HepG2 (cell line): ENCODE data around the gene SLC13A3. TPM values are rescaled to one million over a fixed set of nuclear protein-coding genes. Genes with fewer than 3 reads are reported as not detected.

Experiments
- ATAC-seq: fragments of 200-7000 bp; cut with Tn5 transposase; 3 replicates; pipeline ENCODE4 v1.9.1; 2020; ENCODE audit warnings: mild to moderate bottlenecking, moderate library complexity
- BruUV-seq: library from RNA; stranded (reverse); fragments of 400-500 nt; replicated peaks from 2 replicates; lab custom pipeline; 2021; lab: Mats Ljungman, UMichigan
- CTCF ChIA-PET: fragments of 300-600 bp; formaldehyde crosslinking; extraction: SDS; loops from one replicate; lab custom pipeline; 2021; ENCODE audit warnings: low total read pairs, inconsistent platforms, low intra/inter-chr PET ratio; lab: Yijun Ruan, JAX
- POLR2A ChIA-PET: fragments of 350-600 bp; sonication (Branson Sonifier 250); formaldehyde crosslinking; loops from one replicate; lab custom pipeline; 2020; ENCODE audit warnings: antibody characterized with exemption, inconsistent platforms; lab: Yijun Ruan, JAX
- DNase-seq: peaks from one replicate; pipeline ENCODE4 v3.0.0-alpha.2; 2015; ENCODE audit warnings: low spot score
- FAIRE-seq: peaks from 3 replicates; lab custom pipeline; 2011; peaks lifted over from hg19 to GRCh38; lab: Jason Lieb, UNC
- H2AFZ ChIP-seq: one replicate; pipeline ENCODE4 v1.6.1; 2011; ENCODE audit warnings: low read length, inconsistent platforms
- H3K27ac ChIP-seq: fragments of 300-600 bp; 3 replicates; pipeline ENCODE4 v1.8.0; 2011; ENCODE audit warnings: mixed run types, mild to moderate bottlenecking, mixed read lengths, low read length, inconsistent platforms; ENCODE audit not compliant: insufficient read depth; ENCODE audit errors: extremely low read length
- H3K27me3 ChIP-seq, 2 experiments: fragments of 200-600 bp in 1 of 2; 2 replicates in 1 of 2; 3 replicates in 1 of 2; pipeline versions ENCODE4 v1.6.0 to v1.8.0; 2011; ENCODE audit warnings: low read length in 2 of 2, mild to moderate bottlenecking in 2 of 2, moderate library complexity in 2 of 2, inconsistent platforms in 1 of 2; ENCODE audit not compliant: insufficient read depth in 2 of 2, control insufficient read depth in 1 of 2
- H3K36me3 ChIP-seq, 2 experiments: fragments of 200-600 bp in 1 of 2; replicated peaks in 1 of 2; 2 replicates in 1 of 2; 3 replicates in 1 of 2; pipeline versions ENCODE4 v1.5.1 to v1.8.0; 2011; ENCODE audit warnings: low read length in 2 of 2, inconsistent platforms in 1 of 2; ENCODE audit not compliant: insufficient read depth in 2 of 2, control insufficient read depth in 1 of 2
- H3K4me1 ChIP-seq: 2 replicates; pipeline ENCODE4 v1.5.1; 2012; ENCODE audit warnings: low read length, inconsistent platforms; ENCODE audit not compliant: insufficient read depth
- H3K4me2 ChIP-seq: 2 replicates; pipeline ENCODE4 v1.6.0; 2011; ENCODE audit warnings: low read depth, low read length, inconsistent platforms
- H3K4me3 ChIP-seq, 3 experiments: fragments of 200-600 bp in 1 of 3; sonication (generic), shearing (Covaris generic) in 1 of 3; replicated peaks in 1 of 3; 2 replicates each; pipeline ENCODE4 v1.5.1; 2011 to 2016; ENCODE audit warnings: low read length in 3 of 3, inconsistent platforms in 2 of 3, low read depth in 2 of 3, mild to moderate bottlenecking in 2 of 3, control low read depth in 1 of 3, mixed read lengths in 1 of 3; ENCODE audit not compliant: insufficient read depth in 1 of 3
- H3K79me2 ChIP-seq: one replicate; pipeline ENCODE4 v1.6.1; 2011; ENCODE audit warnings: low read length, inconsistent platforms; ENCODE audit not compliant: insufficient read depth
- H3K9ac ChIP-seq: 2 replicates; pipeline ENCODE4 v1.6.0; 2011; ENCODE audit warnings: mild to moderate bottlenecking, low read depth, low read length, inconsistent platforms; ENCODE audit not compliant: insufficient read depth
- H3K9me3 ChIP-seq: 2 replicates; pipeline ENCODE4 v1.5.1; 2012; ENCODE audit warnings: mild to moderate bottlenecking, low read length
- H4K20me1 ChIP-seq: 2 replicates; pipeline ENCODE4 v1.6.0; 2011; ENCODE audit warnings: inconsistent platforms, mild to moderate bottlenecking, low read length, moderate library complexity; ENCODE audit not compliant: insufficient read depth
- AGO1 ChIP-seq: fragments of 200-400 bp; formaldehyde crosslinking; IDR thresholded peaks from 2 replicates; pipeline ENCODE4 v1.6.1; 2017; ENCODE audit warnings: mild to moderate bottlenecking, low read depth, low read length, moderate library complexity; ENCODE audit not compliant: poor library complexity, severe bottlenecking
- CBX2 ChIP-seq, 2 experiments: fragments of 200-600 bp in 1 of 2; sonication (generic); formaldehyde crosslinking in 1 of 2; IDR thresholded peaks; 2 replicates each; pipeline versions ENCODE4 v1.7.0 to v1.8.1; 2018 to 2022; ENCODE audit warnings: low read depth in 2 of 2, low read length in 1 of 2, mild to moderate bottlenecking in 1 of 2, missing genetic modification reagents in 1 of 2
- NCOR1 ChIP-seq: fragments of 200-600 bp; sonication (generic); IDR thresholded peaks from 2 replicates; pipeline ENCODE4 v1.7.0; 2017; ENCODE audit warnings: antibody characterized with exemption, low read length, borderline replicate concordance
- NFKB2 ChIP-seq: sonication (generic); formaldehyde crosslinking; IDR thresholded peaks from 2 replicates; pipeline ENCODE4 v1.4.0; 2020; ENCODE audit warnings: missing genetic modification reagents, borderline replicate concordance
- ONECUT2 ChIP-seq: sonication (generic); formaldehyde crosslinking; IDR thresholded peaks from 2 replicates; pipeline ENCODE4 v1.4.0; 2020; ENCODE audit warnings: missing genetic modification reagents
- SMC3 ChIP-seq: IDR thresholded peaks from 2 replicates; pipeline ENCODE4 v1.6.1; 2011; ENCODE audit warnings: low read length, improper control_type of control experiment
- SYNCRIP ChIP-seq: fragments of 200-400 bp; formaldehyde crosslinking; IDR thresholded peaks from 2 replicates; pipeline ENCODE4 v1.6.1; 2018; ENCODE audit warnings: mild to moderate bottlenecking, low read depth, low read length; ENCODE audit not compliant: insufficient read depth
- TAF1 ChIP-seq: sonication (generic); formaldehyde crosslinking; IDR thresholded peaks from 2 replicates; pipeline ENCODE4 v1.4.0; 2020; ENCODE audit warnings: missing genetic modification reagents
- ZBTB42 ChIP-seq: sonication (generic); formaldehyde crosslinking; IDR thresholded peaks from 2 replicates; pipeline ENCODE4 v1.5.0; 2020; ENCODE audit warnings: mild to moderate bottlenecking, missing genetic modification reagents
- ZFP62 ChIP-seq: sonication (generic); formaldehyde crosslinking; IDR thresholded peaks from 2 replicates; pipeline ENCODE4 v1.4.0; 2020; ENCODE audit warnings: missing genetic modification reagents
- ZNF138 ChIP-seq: sonication (generic); formaldehyde crosslinking; IDR thresholded peaks from 2 replicates; pipeline ENCODE4 v1.5.0; 2020; ENCODE audit warnings: mild to moderate bottlenecking, low read depth, missing genetic modification reagents
- ZNF253 ChIP-seq: sonication (generic); formaldehyde crosslinking; IDR thresholded peaks from 2 replicates; pipeline ENCODE4 v1.8.0; 2022; ENCODE audit warnings: mild to moderate bottlenecking, missing genetic modification reagents, borderline replicate concordance
- ZNF451 ChIP-seq: sonication (generic); formaldehyde crosslinking; IDR thresholded peaks from 2 replicates; pipeline ENCODE4 v1.5.0; 2020; ENCODE audit warnings: mild to moderate bottlenecking, missing genetic modification reagents
- ZNF501 ChIP-seq: sonication (generic); formaldehyde crosslinking; IDR thresholded peaks from 2 replicates; pipeline ENCODE4 v1.5.1; 2020; ENCODE audit warnings: mild to moderate bottlenecking, moderate library complexity, missing genetic modification reagents
- ZNF768 ChIP-seq: sonication (generic); formaldehyde crosslinking; IDR thresholded peaks from 2 replicates; pipeline ENCODE4 v1.4.0; 2020; ENCODE audit warnings: missing genetic modification reagents
- WGBS: methylation state at CpG from one replicate; pipeline ENCODE4 v1.1.6; 2017; ENCODE audit warnings: low lambda C conversion rate; 5-methylcytosine and 5-hydroxymethylcytosine counted together
- in situ Hi-C: cut with HindIII; loops from 2 replicates; pipeline ENCODE4 v1.10.0; 2017; ENCODE audit warnings: low pct_unique_long_range_greater_than_20kb; ENCODE audit not compliant: extremely low pct_ligation_motif_present
- intact Hi-C: fragments of 100-400 bp; cut with micrococcal nuclease; formaldehyde crosslinking; loops from one replicate; pipeline ENCODE4 v1.10.0; 2022; ENCODE audit not compliant: unreplicated experiment
- polyA plus RNA-seq, 8 experiments: library from polyadenylated mRNA; depleted of rRNA in 3 of 8; stranded (reverse) in 7 of 8; unstranded in 1 of 8; fragments of >200 nt; fragmentation: Illumina TruSeq in 4 of 8; extraction: Trizol in 4 of 8; gene quantifications; 2 replicates each; pipeline versions ENCODE4 v1.2.1 to v1.2.3, GENCODE V29; 2011 to 2016; ENCODE audit warnings: low read depth in 4 of 8, missing spikeins in 1 of 8, mixed read lengths in 1 of 8; ENCODE audit not compliant: insufficient read depth in 1 of 8
- total RNA-seq, 5 experiments: library from RNA; depleted of rRNA; stranded (reverse); fragments of >200 nt; fragmentation: Illumina TruSeq; extraction: Trizol; gene quantifications; 2 replicates each; pipeline ENCODE4 v1.2.3, GENCODE V29; 2016; ENCODE audit warnings: low read depth in 1 of 5
- TF ChIP-seq, protein P1 (sequence below): sonication (generic); formaldehyde crosslinking; IDR thresholded peaks from 2 replicates; pipeline ENCODE4 v1.5.0; 2020; ENCODE audit warnings: mild to moderate bottlenecking, missing genetic modification reagents, borderline replicate concordance
- TF ChIP-seq, protein P2 (sequence below): sonication (generic); formaldehyde crosslinking; conservative IDR thresholded peaks from 2 replicates; pipeline ENCODE4 v1.5.0; 2020; ENCODE audit warnings: missing genetic modification reagents

SLC13A3 gene
- total and polyA plus RNA-seq, 2 of the 13 experiments (the other 11 are each of a cell fraction or from before 2014, with no cell fraction given), result 66.5 to 76.0 TPM

- peak; percentile 36; the same call in 1 of the 2 replicates for TF ChIP-seq ZNF768 (CRISPR knock-in tag)
- TF ChIP-seq, all 625 proteins: peak for 99
These were observed 82.6 kb downstream of the SLC13A3 start (continued) for GRCh38 chr20:46568570-46569129.

DNA sequence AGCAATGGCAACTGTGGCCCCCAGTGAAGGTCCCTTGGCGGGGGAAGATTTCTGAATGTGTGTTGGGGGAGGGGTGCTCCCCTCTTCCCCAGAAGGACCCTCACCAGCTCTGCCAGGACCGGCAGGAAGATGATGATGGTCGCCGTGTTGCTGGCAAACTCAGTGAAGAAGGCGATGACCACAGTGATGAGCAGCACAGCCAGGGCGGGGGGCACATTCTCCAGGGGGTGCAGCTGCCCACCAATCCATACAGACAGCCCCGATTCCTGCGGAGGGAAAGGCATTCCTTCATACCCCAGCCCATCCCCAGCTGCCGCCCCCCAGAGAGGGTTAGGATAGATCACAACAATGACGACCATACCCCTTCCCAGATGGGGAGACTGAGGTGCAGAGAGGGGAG is 85.1 kb downstream of the SLC13A3 start:
- intact Hi-C loops (no loop called here), in situ Hi-C loops (loop anchor here (5.0 kb wide), 1 partner anchor 71 kb away; no protein-coding TSS in a partner anchor)
- Histone ChIP-seq H3K9ac (no peak overlapping the region), H3K27ac (no peak overlapping the region), H3K4me3 (no peak overlapping the region), H3K9me3 (no peaks in the 10 kb centered on the region), H2AFZ (no peak overlapping the region), H3K4me2 (no peak overlapping the region), H3K4me1 (peaks cover 57% of the 10 kb centered on the region), H4K20me1 (no peaks in the 10 kb centered on the region), H3K27me3 (no peaks in the 10 kb centered on the region), H3K79me2 (no peaks in the 10 kb centered on the region), H3K36me3 (no peaks in the 10 kb centered on the region; a peak in 1 of 5 replicates)
- ATAC-seq, result no peak
- TF ChIP-seq ZNF138 (CRISPR knock-in tag) (no peak), ONECUT2 (no peak), SMC3 (no peak), SYNCRIP (no peak), ZNF253 (CRISPR knock-in tag) (no peak), NFKB2 (CRISPR knock-in tag) (no peak), ZNF451 (CRISPR knock-in tag) (no peak), AGO1 (no peak), CBX2 (IDR thresholded peaks at IDR 0.05; ENCODE audit: low read depth, low read length) (no peak), CBX2 (CRISPR knock-in tag; IDR thresholded peaks at IDR 0.05; ENCODE audit: low read depth) (no peak), TAF1 (CRISPR knock-in tag) (no peak), ZNF501 (CRISPR knock-in tag) (no peak), NCOR1 (no peak), ZBTB42 (CRISPR knock-in tag) (no peak), ZFP62 (CRISPR knock-in tag) (no peak)
- TF ChIP-seq, protein P1, sequence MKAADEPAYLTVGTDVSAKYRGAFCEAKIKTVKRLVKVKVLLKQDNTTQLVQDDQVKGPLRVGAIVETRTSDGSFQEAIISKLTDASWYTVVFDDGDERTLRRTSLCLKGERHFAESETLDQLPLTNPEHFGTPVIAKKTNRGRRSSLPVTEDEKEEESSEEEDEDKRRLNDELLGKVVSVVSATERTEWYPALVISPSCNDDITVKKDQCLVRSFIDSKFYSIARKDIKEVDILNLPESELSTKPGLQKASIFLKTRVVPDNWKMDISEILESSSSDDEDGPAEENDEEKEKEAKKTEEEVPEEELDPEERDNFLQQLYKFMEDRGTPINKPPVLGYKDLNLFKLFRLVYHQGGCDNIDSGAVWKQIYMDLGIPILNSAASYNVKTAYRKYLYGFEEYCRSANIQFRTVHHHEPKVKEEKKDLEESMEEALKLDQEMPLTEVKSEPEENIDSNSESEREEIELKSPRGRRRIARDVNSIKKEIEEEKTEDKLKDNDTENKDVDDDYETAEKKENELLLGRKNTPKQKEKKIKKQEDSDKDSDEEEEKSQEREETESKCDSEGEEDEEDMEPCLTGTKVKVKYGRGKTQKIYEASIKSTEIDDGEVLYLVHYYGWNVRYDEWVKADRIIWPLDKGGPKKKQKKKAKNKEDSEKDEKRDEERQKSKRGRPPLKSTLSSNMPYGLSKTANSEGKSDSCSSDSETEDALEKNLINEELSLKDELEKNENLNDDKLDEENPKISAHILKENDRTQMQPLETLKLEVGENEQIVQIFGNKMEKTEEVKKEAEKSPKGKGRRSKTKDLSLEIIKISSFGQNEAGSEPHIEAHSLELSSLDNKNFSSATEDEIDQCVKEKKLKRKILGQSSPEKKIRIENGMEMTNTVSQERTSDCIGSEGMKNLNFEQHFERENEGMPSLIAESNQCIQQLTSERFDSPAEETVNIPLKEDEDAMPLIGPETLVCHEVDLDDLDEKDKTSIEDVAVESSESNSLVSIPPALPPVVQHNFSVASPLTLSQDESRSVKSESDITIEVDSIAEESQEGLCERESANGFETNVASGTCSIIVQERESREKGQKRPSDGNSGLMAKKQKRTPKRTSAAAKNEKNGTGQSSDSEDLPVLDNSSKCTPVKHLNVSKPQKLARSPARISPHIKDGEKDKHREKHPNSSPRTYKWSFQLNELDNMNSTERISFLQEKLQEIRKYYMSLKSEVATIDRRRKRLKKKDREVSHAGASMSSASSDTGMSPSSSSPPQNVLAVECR, result no peak
- TF ChIP-seq, protein P2, sequence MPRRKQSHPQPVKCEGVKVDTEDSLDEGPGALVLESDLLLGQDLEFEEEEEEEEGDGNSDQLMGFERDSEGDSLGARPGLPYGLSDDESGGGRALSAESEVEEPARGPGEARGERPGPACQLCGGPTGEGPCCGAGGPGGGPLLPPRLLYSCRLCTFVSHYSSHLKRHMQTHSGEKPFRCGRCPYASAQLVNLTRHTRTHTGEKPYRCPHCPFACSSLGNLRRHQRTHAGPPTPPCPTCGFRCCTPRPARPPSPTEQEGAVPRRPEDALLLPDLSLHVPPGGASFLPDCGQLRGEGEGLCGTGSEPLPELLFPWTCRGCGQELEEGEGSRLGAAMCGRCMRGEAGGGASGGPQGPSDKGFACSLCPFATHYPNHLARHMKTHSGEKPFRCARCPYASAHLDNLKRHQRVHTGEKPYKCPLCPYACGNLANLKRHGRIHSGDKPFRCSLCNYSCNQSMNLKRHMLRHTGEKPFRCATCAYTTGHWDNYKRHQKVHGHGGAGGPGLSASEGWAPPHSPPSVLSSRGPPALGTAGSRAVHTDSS (CRISPR knock-in tag), result no peak
- BruUV-seq, result no TSS peak
- WGBS, result 97% methylated on average over 10 of the region's 10 CpGs
- no peak for FAIRE-seq
- no peak for DNase-seq
- CTCF ChIA-PET, result no interaction called here
- POLR2A ChIA-PET, result no interaction called here
